ENCODE data around the gene PANX3.

- no peak for TF ChIP-seq EZH2 (IDR thresholded peaks at IDR 0.05; ENCODE audit: borderline replicate concordance)
- TF ChIP-seq CTCF (IDR thresholded peaks at IDR 0.05; ENCODE audit: poor library complexity): no peak
These were observed 19.8 kb upstream of the PANX3 start for GRCh38 chr11:124591430-124591829.

All from hepatocyte (in vitro differentiated cells).